ENCODE data around the gene ZNF316. TPM values are rescaled to one million over a fixed set of nuclear protein-coding genes. Genes with fewer than 3 reads are reported as not detected.

Gene ZNF316
- total RNA-seq (2014; rRNA removed; shearing (Covaris generic)) (13.2 and 17.4 TPM in 2 replicates), polyA plus RNA-seq (2016; fragmentation: Nextera tagmentation; extraction: Ambion mirVana) (1.1 and 1.2 TPM in 2 replicates)
- long read RNA-seq, result 0 reads

DNA sequence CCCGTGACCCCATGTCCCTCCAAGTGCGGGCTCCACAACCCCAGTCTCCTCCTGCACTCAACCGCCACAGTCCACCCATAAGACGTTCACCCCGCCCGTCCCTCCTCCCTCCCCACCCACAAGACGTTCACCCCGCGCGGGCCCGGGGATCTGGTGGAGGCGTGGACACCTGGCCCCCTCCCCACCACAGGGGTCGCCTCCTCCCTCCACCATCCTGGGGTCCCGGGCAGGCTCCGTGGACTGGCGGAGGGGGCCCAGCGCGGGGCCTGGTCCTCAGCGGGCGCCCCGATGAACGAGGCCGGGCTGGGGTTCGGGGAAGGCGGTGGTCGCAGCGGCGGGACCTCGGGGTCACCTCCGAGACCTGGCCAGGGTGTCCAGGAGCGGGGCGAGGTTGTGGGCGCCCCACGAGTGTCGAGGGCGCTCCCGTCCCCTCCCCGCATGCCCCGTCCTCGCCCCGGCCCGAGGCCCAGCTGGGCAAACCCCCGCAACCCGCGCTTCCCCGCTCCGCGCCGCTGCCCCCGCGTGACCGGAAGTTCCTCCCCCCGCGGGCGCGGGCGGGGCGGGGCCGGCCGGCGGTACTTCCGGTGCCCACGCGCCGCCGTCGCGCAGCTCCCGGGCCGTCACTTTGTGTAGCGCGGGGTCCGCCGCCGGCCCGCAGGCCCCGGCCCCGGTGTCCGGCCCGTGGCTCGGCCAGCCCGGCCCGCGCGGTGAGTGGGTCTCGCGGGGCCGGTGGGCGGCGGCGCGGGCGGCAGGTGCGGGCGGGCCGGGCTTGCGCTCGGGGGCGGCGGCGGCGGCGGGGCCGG lies at the start of gene ZNF316:
ZNF316 (plus strand) TSS at position 578 of the 803 bp plus-strand sequence. CDS start 5,092 bp downstream, outside the sequence.
- H3K4me3 ChIP-seq, result peak within 1 kb of the TSS; percentile 67
- no peak for DNase-seq (ENCODE audit: low spot score)
- no peaks in the 10 kb centered on the region; the same call in 1 of the 2 replicates for H3K4me1 ChIP-seq (ENCODE audit: insufficient read depth)

DNA sequence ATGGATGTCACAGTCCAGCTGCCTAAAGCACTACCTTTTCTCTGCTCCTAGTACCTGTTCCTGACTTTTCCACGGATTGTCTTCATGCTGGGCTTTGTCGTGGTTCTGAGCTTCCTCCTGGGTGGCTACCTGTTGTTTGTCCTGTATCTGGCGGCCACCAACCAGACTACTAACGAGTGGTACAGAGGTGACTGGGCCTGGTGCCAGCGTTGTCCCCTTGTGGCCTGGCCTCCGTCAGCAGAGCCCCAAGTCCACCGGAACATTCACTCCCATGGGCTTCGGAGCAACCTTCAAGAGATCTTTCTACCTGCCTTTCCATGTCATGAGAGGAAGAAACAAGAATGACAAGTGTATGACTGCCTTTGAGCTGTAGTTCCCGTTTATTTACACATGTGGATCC lies 48.6 kb upstream of the ZNF316 start:
- peaks cover 67% of the 10 kb centered on the region for H3K36me3 Mint-ChIP-seq (ENCODE audit: low read depth)
- Histone ChIP-seq H3K36me3 (ENCODE audit: insufficient read depth) (0 out of 2 replicates have a peak, but pooled peaks cover 7% of the 10 kb centered on the region), H3K4me2 (no peak overlapping the region), H3K79me2 (replicated peaks; ENCODE audit: insufficient read depth) (peaks cover 8% of the 10 kb centered on the region; the same call in 1 of the 2 replicates), H3K27ac (ENCODE audit: low read depth) (no peak overlapping the region), H3K27me3 (ENCODE audit: insufficient read depth) (no peaks in the 10 kb centered on the region), H2AFZ (no peak overlapping the region), H3K4me3 (no peak overlapping the region), H3K9me2 (ENCODE audit: insufficient read depth) (no peaks in the 10 kb centered on the region), H3K4me1 (ENCODE audit: insufficient read depth) (0 out of 2 replicates have a peak, but pooled peaks cover 4% of the 10 kb centered on the region), H3F3A (replicated peaks; ENCODE audit: low read depth) (peaks cover 5% of the 10 kb centered on the region; the same call in 1 of the 2 replicates), H4K20me1 (replicated peaks; ENCODE audit: insufficient read depth) (peaks cover 11% of the 10 kb centered on the region; the same call in 1 of the 2 replicates)
- no peaks in the 10 kb centered on the region for H3K9me3 Mint-ChIP-seq
- TF ChIP-seq NANOG (IDR thresholded peaks at IDR 0.05; ENCODE audit: borderline replicate concordance), result no peak
- TF ChIP-seq, protein P1, sequence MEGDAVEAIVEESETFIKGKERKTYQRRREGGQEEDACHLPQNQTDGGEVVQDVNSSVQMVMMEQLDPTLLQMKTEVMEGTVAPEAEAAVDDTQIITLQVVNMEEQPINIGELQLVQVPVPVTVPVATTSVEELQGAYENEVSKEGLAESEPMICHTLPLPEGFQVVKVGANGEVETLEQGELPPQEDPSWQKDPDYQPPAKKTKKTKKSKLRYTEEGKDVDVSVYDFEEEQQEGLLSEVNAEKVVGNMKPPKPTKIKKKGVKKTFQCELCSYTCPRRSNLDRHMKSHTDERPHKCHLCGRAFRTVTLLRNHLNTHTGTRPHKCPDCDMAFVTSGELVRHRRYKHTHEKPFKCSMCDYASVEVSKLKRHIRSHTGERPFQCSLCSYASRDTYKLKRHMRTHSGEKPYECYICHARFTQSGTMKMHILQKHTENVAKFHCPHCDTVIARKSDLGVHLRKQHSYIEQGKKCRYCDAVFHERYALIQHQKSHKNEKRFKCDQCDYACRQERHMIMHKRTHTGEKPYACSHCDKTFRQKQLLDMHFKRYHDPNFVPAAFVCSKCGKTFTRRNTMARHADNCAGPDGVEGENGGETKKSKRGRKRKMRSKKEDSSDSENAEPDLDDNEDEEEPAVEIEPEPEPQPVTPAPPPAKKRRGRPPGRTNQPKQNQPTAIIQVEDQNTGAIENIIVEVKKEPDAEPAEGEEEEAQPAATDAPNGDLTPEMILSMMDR (conservative IDR thresholded peaks at IDR 0.05; ENCODE audit: low read depth in 2 of 2), result no peak
- no peak for TF ChIP-seq CREB1 (CRISPR knock-in tag; IDR thresholded peaks at IDR 0.05; ENCODE audit: low read depth)
- no peak for TF ChIP-seq POLR2AphosphoS5 (IDR thresholded peaks at IDR 0.05; ENCODE audit: low read depth)
- DNase-seq (ENCODE audit: low spot score), result no peak
- H3K4me1 Mint-ChIP-seq, result peaks cover 8% of the 10 kb centered on the region; the same call in 2 of the 3 replicates
- H3K27ac Mint-ChIP-seq, result no peak overlapping the region
- peaks cover 3% of the 10 kb centered on the region for H3K27me3 Mint-ChIP-seq (ENCODE audit: insufficient read depth, low read depth, poor library complexity)
- no peak for ATAC-seq
- H3K4me3 Mint-ChIP-seq, result no peak overlapping the region

More for the DNA sequence above, at the start of gene ZNF316:
- Mint-ChIP-seq H3K27ac (no peak within 1 kb of the TSS), H3K9me3 (no peaks in the 10 kb centered on the region), H3K36me3 (ENCODE audit: low read depth) (peaks cover 5% of the 10 kb centered on the region; the same call in 1 of the 3 replicates), H3K27me3 (ENCODE audit: insufficient read depth, low read depth, poor library complexity) (peaks cover 22% of the 10 kb centered on the region), H3K4me1 (peaks cover 18% of the 10 kb centered on the region), H3K4me3 (peak within 1 kb of the TSS; percentile 81)
- Histone ChIP-seq H3F3A (replicated peaks; ENCODE audit: low read depth) (no peaks in the 10 kb centered on the region), H3K27ac (ENCODE audit: low read depth) (no peak within 1 kb of the TSS), H3K9me2 (ENCODE audit: insufficient read depth) (no peaks in the 10 kb centered on the region), H3K79me2 (replicated peaks; ENCODE audit: insufficient read depth) (no peaks in the 10 kb centered on the region), H2AFZ (no peak within 1 kb of the TSS), H3K36me3 (ENCODE audit: insufficient read depth) (no peaks in the 10 kb centered on the region), H3K4me2 (peak within 1 kb of the TSS; percentile 83), H3K27me3 (ENCODE audit: insufficient read depth) (no peaks in the 10 kb centered on the region), H4K20me1 (replicated peaks; ENCODE audit: insufficient read depth) (no peaks in the 10 kb centered on the region; the same call in 1 of the 2 replicates)
- TF ChIP-seq POLR2AphosphoS5 (IDR thresholded peaks at IDR 0.05; ENCODE audit: low read depth) (peak; percentile 54), CREB1 (CRISPR knock-in tag; IDR thresholded peaks at IDR 0.05; ENCODE audit: low read depth) (no peak)
- TF ChIP-seq, protein P1 (conservative IDR thresholded peaks at IDR 0.05; ENCODE audit: low read depth in 2 of 2), result no peak
- ATAC-seq, result peak; percentile 3; the same call in 1 of the 3 replicates

All from GM23338 (cell line).